HL-60 (cell line): ENCODE data around the gene MYL9.
A peak's percentile ranks its signal among the peaks of the same experiment; 100 is the strongest.

Source experiments
- DNase-seq, 2 experiments: peaks; one replicate each; pipeline ENCODE4 v3.0.0-alpha.2; 2010 to 2020; ENCODE audit warnings: low read depth in 1 of 2, low spot score in 1 of 2
- H3K27ac ChIP-seq: fragments of 250-450 bp; sonication (Bioruptor Pico); replicated peaks from 2 replicates; pipeline ENCODE4 v1.5.1; 2020; ENCODE audit warnings: mild to moderate bottlenecking, moderate library complexity
- H3K27me3 ChIP-seq: fragments of 250-450 bp; sonication (Bioruptor Pico); 2 replicates; pipeline ENCODE4 v1.5.1; 2021; ENCODE audit warnings: mild to moderate bottlenecking, moderate library complexity; ENCODE audit not compliant: insufficient read depth, poor library complexity, severe bottlenecking
- H3K4me3 ChIP-seq: replicated peaks from 2 replicates; pipeline ENCODE4 v1.5.1; 2011; ENCODE audit warnings: mild to moderate bottlenecking, control low read depth, low read length; ENCODE audit not compliant: insufficient read depth
- CTCF ChIP-seq: IDR thresholded peaks from one replicate; pipeline ENCODE4 v1.5.1; 2011; ENCODE audit warnings: low read length, control low read depth, inconsistent platforms; ENCODE audit not compliant: insufficient read depth
- GABPA ChIP-seq: IDR thresholded peaks from 2 replicates; pipeline ENCODE4 v1.6.1; 2012; ENCODE audit warnings: low read depth
- POLR2AphosphoS5 ChIP-seq: IDR thresholded peaks from 2 replicates; pipeline ENCODE4 v1.6.1; 2012; ENCODE audit warnings: low read depth
- REST ChIP-seq: IDR thresholded peaks from 2 replicates; pipeline ENCODE4 v1.6.1; 2012; ENCODE audit warnings: low read depth; ENCODE audit not compliant: insufficient replicate concordance
- SPI1 ChIP-seq: IDR thresholded peaks from 2 replicates; pipeline ENCODE4 v1.6.1; 2012; ENCODE audit warnings: low read depth, mild to moderate bottlenecking, borderline replicate concordance

The MYL9 gene

GRCh38 chr20:36572701-36573102 lies 31.4 kb downstream of the MYL9 start:
- no peak overlapping the region; the same call in 1 of the 2 replicates for H3K27ac ChIP-seq
- TF ChIP-seq REST, result no peak
- TF ChIP-seq POLR2AphosphoS5, result no peak
- TF ChIP-seq CTCF, result no peak
- no peak for TF ChIP-seq GABPA
- TF ChIP-seq SPI1, result no peak
- no peak overlapping the region for H3K4me3 ChIP-seq
- H3K27me3 ChIP-seq, result no peaks in the 10 kb centered on the region
- DNase-seq, result no peak

GRCh38 chr20:36573103-36573797 lies 31.9 kb downstream of the MYL9 start, which contains the start of gene TGIF2:
TSS of gene TGIF2 (plus strand) at chr20:36573597. CDS start at chr20:36578775, 5,178 bp downstream.
- H3K27ac ChIP-seq, result peak within 1 kb of the TSS; percentile 78
- no peak for TF ChIP-seq REST
- TF ChIP-seq GABPA, result peak; percentile 47; the same call in 1 of the 2 replicates
- DNase-seq, result peak; percentile 39 to 55

GRCh38 chr20:36573798-36574365 lies 32.6 kb downstream of the MYL9 start:
- H3K27ac ChIP-seq, result peak overlapping the region; percentile 78
- peak; percentile 53 to 63 for DNase-seq

More at GRCh38 chr20:36573103-36573797, 31.9 kb downstream of the MYL9 start, which contains the start of gene TGIF2:
- H3K4me3 ChIP-seq, result peak within 1 kb of the TSS; percentile 62
- no peaks in the 10 kb centered on the region for H3K27me3 ChIP-seq

More at GRCh38 chr20:36573798-36574365, 32.6 kb downstream of the MYL9 start:
- TF ChIP-seq SPI1 (peak; percentile 69), REST (no peak)
- no peaks in the 10 kb centered on the region for H3K27me3 ChIP-seq
- H3K4me3 ChIP-seq, result peak overlapping the region; percentile 62
